Muscle layer of duodenum (tissue), 2 donors: ENCODE results near the gene HGFAC.
"Not testable (repeated sequence)": the region's sequence is repeated elsewhere in the genome, so short reads cannot be mapped to it uniquely, and the experiment has no call there.

Experiments used
- H3K27ac ChIP-seq: one replicate; pipeline ENCODE4 v1.7.0; 2013; ENCODE audit warnings: mild to moderate bottlenecking, low read length
- H3K27me3 ChIP-seq: one replicate; pipeline ENCODE4 v1.7.0; 2013; ENCODE audit warnings: low read depth, mild to moderate bottlenecking, control low read depth, low read length
- H3K36me3 ChIP-seq, 2 donors: one replicate each; pipeline ENCODE4 v1.7.0; 2013; ENCODE audit warnings: low read length in 2 of 2, control low read depth in 1 of 2, mild to moderate bottlenecking in 1 of 2; ENCODE audit not compliant: insufficient read depth in 2 of 2, control insufficient read depth in 1 of 2
- H3K4me1 ChIP-seq, 2 donors: one replicate each; pipeline ENCODE4 v1.7.0; 2013; ENCODE audit warnings: low read length in 2 of 2, mild to moderate bottlenecking in 2 of 2, control low read depth in 1 of 2, moderate library complexity in 1 of 2; ENCODE audit not compliant: insufficient read depth in 2 of 2, control insufficient read depth in 1 of 2
- H3K4me3 ChIP-seq, 2 donors: one replicate each; pipeline ENCODE4 v1.7.0; 2013; ENCODE audit warnings: low read length in 2 of 2, low read depth in 1 of 2, mild to moderate bottlenecking in 1 of 2
- H3K9me3 ChIP-seq, 2 donors: one replicate each; pipeline ENCODE4 v1.7.0; 2013; ENCODE audit warnings: low read length in 2 of 2, control low read depth in 1 of 2, mild to moderate bottlenecking in 1 of 2; ENCODE audit not compliant: control insufficient read depth in 1 of 2
- donor health status: healthy.

The HGFAC gene

DNA sequence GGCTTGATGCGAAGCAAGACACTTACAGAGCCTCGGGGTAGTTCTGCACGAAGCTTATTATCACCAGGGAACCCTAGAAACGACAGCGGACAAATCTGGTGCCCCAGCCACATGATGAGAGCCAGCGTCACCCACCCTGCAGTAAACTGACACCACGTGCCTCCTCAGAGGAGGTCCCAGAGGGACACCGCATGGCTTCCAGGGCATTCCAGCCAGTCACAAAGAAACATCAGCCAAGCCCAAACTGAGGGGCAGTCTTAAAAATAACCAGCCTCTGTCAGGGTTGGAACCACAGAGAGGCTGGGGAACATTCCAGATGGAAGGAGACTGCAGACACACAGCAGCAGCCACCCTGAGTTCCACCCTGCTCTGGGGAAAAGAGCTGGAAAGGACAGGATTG is 36.6 kb upstream of the HGFAC start:
- no peak overlapping the region for H3K4me3 ChIP-seq
- H3K9me3 ChIP-seq, result peaks cover 0 to 3% of the 10 kb centered on the region in 2 donors
- peaks cover 0 to 5% of the 10 kb centered on the region in 2 donors for H3K36me3 ChIP-seq
- H3K4me1 ChIP-seq, result no peaks in the 10 kb centered on the region
- H3K27ac ChIP-seq, result no peak overlapping the region
- no peaks in the 10 kb centered on the region for H3K27me3 ChIP-seq

DNA sequence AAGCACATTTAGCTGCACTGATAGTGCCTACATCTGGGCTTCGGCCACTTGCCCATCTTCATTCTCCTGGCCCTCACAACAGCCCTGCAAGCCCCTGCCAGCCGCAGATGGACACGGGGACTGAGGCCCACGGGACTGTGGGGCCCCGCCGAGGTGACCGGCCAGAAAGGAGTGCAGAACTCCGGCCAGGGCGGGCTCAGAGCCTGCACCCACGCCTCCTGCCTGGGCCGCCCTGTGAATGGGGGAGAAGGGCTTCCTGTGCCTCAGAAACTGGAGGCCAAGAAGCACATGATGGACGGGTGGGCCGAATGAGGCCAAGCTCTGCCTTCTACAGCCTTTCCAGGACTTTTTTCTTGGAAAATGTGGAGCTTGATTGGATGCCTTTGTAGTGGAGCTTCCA is 35.7 kb upstream of the HGFAC start:
- H3K4me1 ChIP-seq, result no peaks in the 10 kb centered on the region
- peaks cover 0 to 3% of the 10 kb centered on the region in 2 donors for H3K9me3 ChIP-seq
- no peaks in the 10 kb centered on the region for H3K27me3 ChIP-seq
- no peak overlapping the region for H3K4me3 ChIP-seq
- no peak overlapping the region for H3K27ac ChIP-seq
- H3K36me3 ChIP-seq, result peaks cover 0 to 5% of the 10 kb centered on the region in 2 donors

DNA sequence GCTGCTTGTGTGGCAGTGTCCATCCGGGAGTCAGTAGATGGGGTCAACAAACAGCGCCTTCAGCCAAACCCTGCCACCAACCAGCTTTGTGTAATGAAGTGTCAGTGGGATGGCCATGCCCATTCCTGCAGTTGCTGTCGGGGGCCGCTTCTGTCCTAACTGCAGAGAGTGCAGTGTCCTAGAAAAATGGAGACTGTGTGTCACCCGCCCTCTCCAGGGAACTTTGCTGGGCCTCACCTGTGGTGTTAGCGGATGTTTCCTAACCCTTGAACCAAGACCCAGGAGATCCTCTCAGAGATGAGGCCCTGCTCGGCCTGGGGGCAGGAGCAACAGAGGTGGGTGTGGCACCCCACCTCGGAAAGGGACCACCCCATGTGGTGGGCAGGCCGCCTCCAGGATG is 35.3 kb upstream of the HGFAC start:
- H3K27me3 ChIP-seq, result no peaks in the 10 kb centered on the region
- no peaks in the 10 kb centered on the region for H3K4me1 ChIP-seq
- peaks cover 0 to 3% of the 10 kb centered on the region in 2 donors for H3K9me3 ChIP-seq
- H3K27ac ChIP-seq, result no peak overlapping the region
- H3K4me3 ChIP-seq, result no peak overlapping the region
- H3K36me3 ChIP-seq, result peaks cover 0 to 5% of the 10 kb centered on the region in 2 donors

DNA sequence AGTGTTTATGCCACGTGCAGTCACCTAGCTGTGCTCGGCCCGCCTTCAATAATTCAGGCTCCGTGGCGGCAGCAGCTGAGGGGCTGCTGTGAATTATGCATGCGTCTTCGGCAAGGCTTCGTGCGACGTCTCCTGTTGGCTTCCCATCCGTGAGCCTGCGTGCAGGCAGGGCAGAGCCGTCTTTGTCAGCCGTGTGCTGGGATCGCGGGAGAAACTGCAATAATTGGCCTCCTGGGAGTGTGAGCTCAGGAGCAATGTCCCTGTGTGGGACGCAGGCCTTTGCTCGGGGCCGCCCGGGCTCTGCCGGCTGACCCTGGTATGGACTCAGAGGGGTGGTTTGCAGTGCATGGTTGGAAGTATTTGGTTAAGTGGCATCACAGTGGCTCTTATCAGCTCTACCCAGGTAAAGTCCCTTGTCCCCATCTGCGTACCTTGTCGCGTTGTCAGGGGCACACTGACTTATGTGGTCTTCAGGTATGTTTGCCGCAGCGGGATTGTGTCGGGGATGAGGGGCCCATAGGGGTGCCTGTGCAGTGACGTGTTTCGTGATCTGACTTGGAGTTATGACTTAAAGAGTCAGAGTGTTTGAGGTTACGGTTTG is 34.5 kb upstream of the HGFAC start:
- no peak overlapping the region for H3K27ac ChIP-seq

DNA sequence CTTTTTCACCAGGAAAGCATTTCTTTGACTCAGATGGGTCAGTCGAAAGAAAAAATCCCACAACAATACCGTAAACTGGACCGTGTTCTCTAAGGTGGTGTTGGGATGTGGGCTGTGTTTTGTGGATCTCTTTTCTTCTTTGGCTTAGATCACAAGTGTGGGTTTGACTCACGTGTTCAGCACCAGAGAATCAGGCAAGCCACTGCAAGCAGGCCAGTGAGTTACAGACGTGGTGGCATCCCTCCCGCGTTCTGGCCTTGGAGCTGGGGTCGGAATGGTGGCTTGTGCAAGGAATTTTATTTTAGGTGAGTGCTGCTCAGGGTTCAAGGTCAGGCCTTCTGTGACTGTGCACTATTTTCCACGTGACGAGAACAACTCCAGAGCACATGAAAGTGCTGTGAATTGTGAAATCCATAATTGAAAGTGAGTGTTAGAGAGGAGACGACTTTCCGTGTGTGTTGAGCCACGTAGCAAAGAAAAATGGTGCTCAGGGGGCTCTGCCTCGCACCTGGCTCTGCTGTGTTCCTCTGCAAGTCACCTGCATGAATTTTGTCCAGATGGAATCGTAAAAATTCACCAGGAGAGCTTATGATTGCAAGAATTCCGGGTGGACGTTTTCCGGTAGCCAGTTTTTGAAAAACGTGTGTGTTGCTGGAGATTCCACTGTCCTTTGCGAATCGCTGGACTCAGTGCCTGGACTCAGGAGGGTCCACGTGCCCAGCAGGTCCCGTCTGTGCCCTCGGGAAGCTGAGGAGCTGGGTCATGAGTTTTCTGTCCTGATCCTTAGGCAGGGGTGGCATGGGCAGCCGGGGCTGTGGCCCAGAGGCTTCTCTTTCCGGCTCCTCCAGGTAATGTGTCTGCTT is 33.6 kb upstream of the HGFAC start:
- H3K27ac ChIP-seq, result no peak overlapping the region
- H3K4me1 ChIP-seq, result no peaks in the 10 kb centered on the region
- H3K27me3 ChIP-seq, result no peaks in the 10 kb centered on the region
- peaks cover 0 to 5% of the 10 kb centered on the region in 2 donors for H3K36me3 ChIP-seq
- H3K9me3 ChIP-seq, result peaks cover 0 to 3% of the 10 kb centered on the region in 2 donors
- no peak overlapping the region for H3K4me3 ChIP-seq

More for the DNA sequence above, 34.5 kb upstream of the HGFAC start:
- peaks cover 0 to 3% of the 10 kb centered on the region in 2 donors for H3K9me3 ChIP-seq
- H3K4me1 ChIP-seq, result no peaks in the 10 kb centered on the region
- H3K27me3 ChIP-seq, result no peaks in the 10 kb centered on the region
- peaks cover 0 to 5% of the 10 kb centered on the region in 2 donors for H3K36me3 ChIP-seq
- no peak overlapping the region for H3K4me3 ChIP-seq

DNA sequence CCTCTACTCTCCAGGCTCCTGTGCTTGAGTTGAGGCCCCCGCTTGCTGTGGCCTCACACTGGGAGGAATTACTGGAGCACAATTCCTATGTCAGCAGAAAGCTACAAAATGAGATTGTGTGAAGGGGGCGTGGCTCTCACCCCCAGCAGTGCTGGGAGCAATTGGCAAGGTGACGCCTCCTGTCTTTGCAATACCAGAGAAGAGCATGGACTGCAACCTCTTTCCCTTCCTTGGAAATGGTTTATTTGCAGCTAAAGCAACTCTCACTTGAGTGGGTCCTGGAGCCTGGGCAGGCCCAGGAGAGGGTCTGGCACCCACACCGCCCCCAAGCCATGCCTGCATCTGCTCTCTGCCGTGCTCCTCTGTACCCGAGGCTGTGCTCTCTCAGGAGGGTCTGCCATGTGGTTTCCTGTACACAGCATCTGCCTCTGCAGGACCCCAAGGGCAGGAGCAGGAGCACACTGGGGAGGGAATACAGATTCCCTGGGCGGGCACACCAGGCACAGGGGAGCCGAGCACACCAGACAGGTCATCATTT is 32.9 kb upstream of the HGFAC start:
- peaks cover 0 to 5% of the 10 kb centered on the region in 2 donors for H3K36me3 ChIP-seq
- H3K4me1 ChIP-seq, result no peaks in the 10 kb centered on the region
- no peak overlapping the region for H3K4me3 ChIP-seq
- peaks cover 0 to 3% of the 10 kb centered on the region in 2 donors for H3K9me3 ChIP-seq
- H3K27me3 ChIP-seq, result no peaks in the 10 kb centered on the region
- no peak overlapping the region for H3K27ac ChIP-seq

DNA sequence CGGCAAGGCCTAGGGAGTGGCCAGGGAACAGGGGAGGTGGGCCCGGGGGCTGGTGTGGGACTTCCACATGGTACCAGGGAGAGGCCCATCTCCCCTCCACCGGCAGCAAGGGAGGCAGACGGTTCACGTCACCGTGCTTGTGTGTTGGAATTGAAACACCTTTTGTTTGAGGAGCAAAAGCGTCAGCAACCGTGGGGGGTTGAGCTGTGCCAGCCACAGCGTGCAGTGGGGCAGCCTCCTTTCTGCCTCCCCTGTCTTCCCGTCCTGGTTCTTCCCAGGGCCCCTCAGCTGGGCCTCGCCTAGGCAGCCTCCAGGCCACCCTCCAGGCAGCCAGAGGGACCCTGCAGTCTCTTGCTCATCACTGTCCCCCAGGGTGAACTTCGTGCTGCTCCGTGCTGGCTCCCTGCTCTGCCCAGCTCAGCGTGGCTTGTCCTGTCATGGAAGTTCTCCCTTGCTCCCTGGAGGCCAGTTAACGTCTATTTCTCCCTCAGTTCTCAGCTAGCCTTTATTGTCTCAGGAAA is 32.1 kb upstream of the HGFAC start:
- Histone ChIP-seq H3K4me1 (peaks cover 0 to 4% of the 10 kb centered on the region in 2 donors), H3K27ac (no peak overlapping the region), H3K36me3 (no peaks in the 10 kb centered on the region), H3K9me3 (no peaks in the 10 kb centered on the region), H3K27me3 (no peaks in the 10 kb centered on the region), H3K4me3 (no peak overlapping the region)

DNA sequence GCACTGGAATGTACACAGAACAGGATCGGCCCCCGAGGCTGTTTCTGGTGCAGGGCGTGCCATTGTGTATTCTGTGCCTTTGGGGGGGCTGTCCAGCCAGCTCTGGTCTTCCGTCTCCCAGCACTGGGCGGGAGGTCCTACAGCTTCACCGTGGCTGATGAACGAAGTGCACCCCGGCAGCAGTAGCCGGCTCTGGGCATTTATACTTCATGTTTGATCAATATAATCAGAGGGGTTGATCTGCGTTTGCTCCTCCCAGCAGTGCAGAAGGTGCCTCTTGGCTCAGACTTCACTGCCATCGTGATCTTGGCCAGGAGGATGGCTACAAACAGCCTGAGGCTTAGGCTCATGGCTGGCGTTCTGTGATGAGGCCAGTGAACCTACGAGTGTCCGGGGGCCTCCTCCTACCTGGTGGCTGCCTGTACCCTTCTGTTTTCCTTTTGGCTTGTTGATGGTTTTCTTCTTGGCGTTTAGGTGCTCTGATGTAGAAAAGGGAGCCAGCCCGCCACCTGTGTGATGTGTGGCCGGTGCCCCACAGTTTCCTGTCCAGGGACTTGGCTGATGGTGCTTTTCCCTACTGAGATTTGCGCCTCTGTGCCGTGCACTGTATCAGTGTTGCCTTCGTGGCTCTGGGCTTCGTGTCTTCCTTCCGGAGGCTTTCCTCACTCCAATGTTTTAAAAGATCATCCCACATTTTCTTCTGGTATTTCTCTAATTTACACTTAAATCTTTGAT is 31.2 kb upstream of the HGFAC start:
- Histone ChIP-seq H3K27me3 (no peaks in the 10 kb centered on the region), H3K36me3 (no peaks in the 10 kb centered on the region), H3K9me3 (no peaks in the 10 kb centered on the region), H3K27ac (no peak overlapping the region), H3K4me1 (peaks cover 0 to 4% of the 10 kb centered on the region in 2 donors), H3K4me3 (no peak overlapping the region)

DNA sequence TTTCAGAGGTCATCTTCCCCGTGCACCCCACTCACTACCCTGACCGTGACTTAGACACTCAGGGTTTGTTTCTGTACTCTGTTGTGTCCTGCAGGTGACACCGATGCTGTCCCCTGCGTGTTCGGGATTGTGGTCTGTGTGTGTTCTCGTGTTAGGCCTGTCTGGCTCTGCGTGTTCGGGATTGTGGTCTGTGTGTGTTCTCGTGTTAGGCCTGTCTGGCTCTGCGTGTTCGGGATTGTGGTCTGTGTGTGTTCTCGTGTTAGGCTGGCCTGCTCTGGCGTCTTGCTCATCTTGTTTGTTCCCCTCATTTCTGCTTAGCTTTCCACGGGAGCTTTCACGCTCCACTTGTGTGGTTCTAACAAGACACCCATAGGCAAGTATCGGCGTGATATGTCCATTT is 30.6 kb upstream of the HGFAC start:
- H3K4me3 ChIP-seq, H3K9me3 ChIP-seq, H3K27me3 ChIP-seq, H3K36me3 ChIP-seq, H3K27ac ChIP-seq, H3K4me1 ChIP-seq: not testable (repeated sequence)

DNA sequence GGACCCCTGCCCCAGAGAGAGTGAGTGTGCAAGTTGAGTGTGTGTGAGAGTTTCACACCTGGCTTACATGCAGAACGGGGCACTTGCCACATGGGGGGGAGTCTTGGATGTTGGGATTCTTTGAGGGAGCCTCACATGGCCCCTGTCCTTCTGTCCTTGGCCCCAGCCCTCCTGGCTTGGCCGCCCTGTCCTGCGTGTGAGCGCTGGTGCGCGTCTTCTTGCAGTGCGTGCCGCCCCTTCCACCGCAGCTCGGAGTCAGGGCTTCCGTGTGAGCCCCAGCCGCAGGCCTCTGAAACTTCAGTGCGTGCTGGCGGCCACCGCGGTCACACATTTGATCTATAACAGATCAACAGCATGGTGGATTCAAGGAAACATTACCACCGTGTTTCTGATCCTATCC is 30.1 kb upstream of the HGFAC start:
- no peaks in the 10 kb centered on the region for H3K9me3 ChIP-seq
- peaks cover 6 to 7% of the 10 kb centered on the region in 2 donors for H3K36me3 ChIP-seq
- H3K27ac ChIP-seq, result no peak overlapping the region
- H3K4me1 ChIP-seq, result peaks cover 0 to 4% of the 10 kb centered on the region in 2 donors
- H3K4me3 ChIP-seq, result no peak overlapping the region
- H3K27me3 ChIP-seq, result no peaks in the 10 kb centered on the region
